ENCODE measurements around the gene GRK4.
"Not testable (repeated sequence)": the region's sequence is repeated elsewhere in the genome, so short reads cannot be mapped to it uniquely, and the experiment has no call there.

The GRK4 gene

GRCh38 chr4:2962614-2963174, 677 bp upstream of the GRK4 start:
- DNase-seq, result no peak

GRCh38 chr4:2963966-2964471, 648 bp downstream of the GRK4 start:
- no peak for DNase-seq

DNA sequence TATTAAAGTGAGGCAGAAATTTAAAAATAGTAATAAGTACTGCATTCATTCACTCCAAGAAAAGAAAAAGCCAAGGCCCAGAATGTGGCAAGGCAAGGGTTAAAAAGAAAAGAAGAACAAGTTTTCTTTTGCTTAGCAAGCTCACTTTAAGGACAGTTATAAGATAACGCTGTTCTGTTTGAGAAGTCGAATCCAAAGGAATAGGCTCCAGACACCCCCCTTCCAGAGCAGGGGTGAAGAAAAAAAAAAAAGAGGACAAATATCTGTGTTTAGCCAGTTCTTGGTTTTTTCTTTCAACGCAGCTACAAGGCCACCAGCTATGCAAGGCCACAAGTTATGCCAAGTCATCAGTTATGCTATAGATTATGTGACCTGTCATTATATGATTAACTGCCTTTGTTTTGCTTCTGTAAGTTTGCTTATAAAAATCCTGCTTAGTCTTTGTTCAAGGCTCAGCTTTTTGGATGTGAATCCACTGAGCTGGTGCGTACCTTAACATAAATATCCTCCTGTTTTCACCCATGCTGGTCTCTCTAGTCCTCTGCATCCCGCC, 1.4 kb downstream of the GRK4 start:
- DNase-seq, result no peak

- DNase-seq, result no peak
These were observed 1.9 kb downstream of the GRK4 start for GRCh38 chr4:2965262-2965661.

GRCh38 chr4:2968381-2968780, 5.0 kb downstream of the GRK4 start:
- DNase-seq, result no peak

DNA sequence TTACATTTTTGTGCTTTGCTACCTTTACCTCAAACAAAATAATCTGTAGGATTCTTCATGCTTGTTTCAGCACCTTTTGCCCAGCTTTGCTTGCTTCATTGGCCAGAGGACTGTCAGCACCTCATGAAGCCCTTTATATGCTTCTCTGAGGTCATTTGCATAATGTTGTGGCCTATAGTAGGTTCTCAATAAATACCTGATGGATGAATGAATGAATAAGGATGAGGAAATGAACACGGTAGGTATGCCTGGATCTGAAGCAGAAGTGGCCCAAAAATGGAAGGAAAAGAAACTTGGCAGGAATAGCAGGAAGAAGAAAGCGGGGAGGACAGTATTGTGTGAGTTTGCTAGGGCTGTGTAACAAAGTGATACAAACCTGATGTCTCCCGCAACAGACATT, 7.9 kb downstream of the GRK4 start:
- no peak for DNase-seq

- no peak for DNase-seq
These were observed 14.1 kb downstream of the GRK4 start for GRCh38 chr4:2977211-2978088.

DNA sequence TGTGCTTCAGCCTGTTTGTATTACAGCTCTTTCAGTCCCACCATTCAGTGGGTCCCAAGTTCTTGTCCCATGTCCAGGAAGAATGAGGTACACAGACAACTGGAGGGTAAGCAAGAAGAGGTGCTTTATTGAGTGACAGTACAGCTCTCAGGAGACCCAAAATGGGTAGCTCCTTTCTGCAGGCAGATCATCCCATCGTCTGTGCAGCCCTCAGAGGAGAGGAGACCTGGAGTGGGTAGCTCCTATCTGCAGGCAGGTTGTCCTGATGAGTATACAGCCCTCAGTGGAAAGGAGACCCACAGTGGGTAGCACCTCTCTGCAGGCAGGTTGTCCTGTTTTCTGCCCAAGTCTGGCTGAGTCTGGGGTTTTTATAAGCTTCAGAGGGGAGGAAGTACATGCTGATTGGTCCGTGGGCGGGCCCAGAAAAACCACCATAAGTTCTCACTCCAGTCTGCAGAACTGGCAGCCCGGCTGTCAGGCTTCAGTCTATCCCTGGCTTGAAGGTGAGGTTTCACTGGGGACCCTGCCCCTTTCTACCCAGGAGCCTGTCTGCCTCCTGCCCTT, 18.0 kb downstream of the GRK4 start:
- DNase-seq, result no peak

GRCh38 chr4:2982012-2982411, 18.6 kb downstream of the GRK4 start:
- DNase-seq, result no peak

GRCh38 chr4:2983715-2984114, 20.3 kb downstream of the GRK4 start:
- not testable (repeated sequence) for DNase-seq

- DNase-seq, result no peak
These were observed 27.9 kb downstream of the GRK4 start for GRCh38 chr4:2991243-2991642.

- no peak for DNase-seq
These were observed 31.5 kb downstream of the GRK4 start for GRCh38 chr4:2994917-2995316.

DNA sequence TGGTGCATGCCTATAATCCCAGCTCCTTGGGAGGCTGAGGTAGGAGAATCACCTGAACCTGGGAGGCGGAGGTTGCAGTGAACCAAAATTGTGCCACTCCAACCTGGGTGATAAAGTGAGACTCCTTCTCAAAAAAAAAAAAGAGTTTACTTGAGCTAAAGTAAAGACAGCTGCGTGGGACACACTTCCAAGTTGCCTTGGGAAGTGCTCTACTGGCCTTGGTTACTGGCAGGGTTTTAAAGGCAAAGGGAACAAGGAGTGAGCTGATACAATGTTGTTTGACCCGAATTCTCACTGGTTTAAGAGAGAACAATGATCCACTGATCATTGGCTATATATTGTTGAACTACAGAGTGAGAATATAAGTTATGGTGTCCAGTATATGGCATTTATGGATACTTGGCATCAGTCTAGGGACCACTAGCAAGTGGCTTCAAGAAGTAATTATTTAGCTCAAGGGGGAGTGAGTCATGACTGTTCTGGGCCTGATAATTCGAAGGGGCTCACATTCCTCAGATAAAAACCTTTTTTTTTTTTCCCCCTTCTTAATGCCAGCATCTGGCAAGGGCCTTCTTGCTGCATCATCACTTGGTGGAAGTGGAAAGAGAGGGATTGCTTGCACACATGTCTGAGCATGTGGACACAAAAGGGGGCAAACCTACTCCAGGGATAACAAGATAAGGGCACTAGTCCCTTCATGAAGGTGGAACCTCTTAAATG, 32.3 kb downstream of the GRK4 start:
- no peak for DNase-seq

GRCh38 chr4:2996415-2996814, 33.0 kb downstream of the GRK4 start:
- DNase-seq, result no peak

GRCh38 chr4:3007724-3008123, 44.4 kb downstream of the GRK4 start:
- DNase-seq, result no peak

DNA sequence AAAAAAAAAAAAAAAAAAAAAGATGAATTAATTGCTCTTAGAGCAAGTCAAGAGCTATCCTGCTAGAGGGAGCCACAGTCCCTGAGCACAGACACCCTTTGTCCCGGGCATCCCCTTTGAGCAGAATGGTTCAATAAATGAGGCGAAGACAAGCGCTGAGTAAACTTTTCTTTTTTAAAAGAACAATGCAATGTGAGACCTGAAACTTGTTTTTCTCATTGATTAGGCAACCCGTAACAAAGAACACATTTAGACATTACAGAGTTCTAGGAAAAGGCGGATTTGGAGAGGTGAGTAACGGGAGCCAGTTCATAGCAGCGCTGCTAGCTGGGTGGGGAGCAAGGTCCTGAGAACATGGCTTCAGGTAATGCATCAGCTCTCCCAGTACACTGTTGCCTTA, 46.1 kb downstream of the GRK4 start:
- peak; percentile 45 for DNase-seq

DNA sequence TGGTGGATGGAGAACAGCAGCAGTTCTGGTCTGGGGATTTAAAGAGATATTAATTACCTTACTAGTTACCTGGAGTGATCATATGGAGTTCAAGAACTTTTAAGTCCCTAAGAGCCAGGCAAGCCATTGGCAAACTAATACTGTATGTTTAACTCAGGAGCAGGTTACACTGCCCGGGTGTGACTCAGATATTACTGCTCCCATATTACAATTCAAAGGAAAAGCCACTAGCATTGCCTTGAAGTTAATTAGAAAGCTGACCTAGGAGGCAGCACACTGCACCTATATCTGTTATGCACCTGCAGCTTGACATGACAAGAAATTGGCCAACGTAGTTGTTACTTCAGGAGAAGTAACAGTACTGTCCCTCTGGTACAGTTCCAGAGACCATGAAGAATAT, 47.2 kb downstream of the GRK4 start:
- no peak for DNase-seq

- DNase-seq, result no peak
These were observed 47.6 kb downstream of the GRK4 start for GRCh38 chr4:3010998-3011397.

DNA sequence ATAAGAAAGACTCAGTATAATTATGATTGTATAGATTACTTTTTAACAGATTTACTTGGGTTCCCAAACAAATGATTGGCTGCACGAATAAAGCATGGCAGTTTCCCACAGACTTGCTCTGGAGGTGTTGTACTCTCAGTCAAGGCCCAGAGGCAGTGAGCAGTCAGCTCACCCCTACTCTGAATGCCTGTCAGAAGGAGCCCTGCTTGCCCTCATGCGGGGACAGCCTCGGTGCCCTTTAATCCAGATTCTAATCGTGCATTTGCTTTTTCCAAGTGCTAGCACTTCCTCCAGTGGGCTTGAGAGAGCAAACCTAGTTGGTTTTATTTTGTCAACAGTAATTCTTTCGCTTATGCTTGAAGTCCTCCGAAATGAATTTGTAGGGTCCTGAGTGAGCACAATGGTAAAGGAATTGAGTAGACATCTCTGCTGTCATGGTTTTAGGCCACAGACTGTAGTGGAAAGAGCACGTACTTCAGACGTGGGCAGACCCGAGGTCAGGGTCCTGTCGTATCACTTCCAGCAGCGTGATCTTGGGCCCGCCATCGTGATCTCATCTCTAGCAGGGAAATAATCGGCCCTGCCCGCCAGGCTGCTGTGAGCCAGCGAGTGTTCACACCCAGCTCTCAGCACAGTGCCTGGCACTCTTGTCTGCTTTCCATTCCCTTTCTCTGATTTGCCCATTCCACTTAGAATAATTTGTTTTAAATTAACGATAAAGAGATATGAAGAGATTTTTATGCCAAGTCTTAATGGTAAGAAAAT, 48.3 kb downstream of the GRK4 start:
- no peak for DNase-seq

GRCh38 chr4:3013323-3013722, 50.0 kb downstream of the GRK4 start:
- DNase-seq, result no peak

- DNase-seq, result no peak
These were observed 50.5 kb downstream of the GRK4 start for GRCh38 chr4:3013839-3014350.

DNA sequence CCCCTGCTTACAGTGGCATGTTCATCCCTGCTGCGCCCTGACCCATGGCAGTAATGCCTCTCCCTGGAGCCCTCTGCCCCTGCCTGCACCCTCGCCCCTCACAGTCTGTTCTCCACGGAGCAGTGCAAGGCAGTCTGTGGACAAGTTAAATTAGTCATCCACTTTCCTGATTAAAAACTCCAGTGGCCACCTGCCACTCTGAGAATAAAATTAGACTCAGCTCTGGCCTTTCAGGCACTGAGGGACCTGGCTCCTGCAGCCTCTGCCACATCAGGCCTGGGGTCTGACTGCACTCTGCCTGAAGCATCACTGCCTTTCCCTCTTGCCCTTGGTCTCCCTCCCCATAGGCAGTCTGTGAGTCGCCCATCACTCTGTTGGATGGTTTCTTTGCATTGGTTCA, 53.6 kb downstream of the GRK4 start:
- DNase-seq, result no peak
